GM19455 (cell line): ENCODE results near the gene CPT1A.

Source experiments
- ATAC-seq: cut with Tn5 transposase; IDR thresholded peaks from one replicate; pipeline ENCODE4 v1.9.1; 2021; ENCODE audit not compliant: unreplicated experiment

CPT1A gene

DNA sequence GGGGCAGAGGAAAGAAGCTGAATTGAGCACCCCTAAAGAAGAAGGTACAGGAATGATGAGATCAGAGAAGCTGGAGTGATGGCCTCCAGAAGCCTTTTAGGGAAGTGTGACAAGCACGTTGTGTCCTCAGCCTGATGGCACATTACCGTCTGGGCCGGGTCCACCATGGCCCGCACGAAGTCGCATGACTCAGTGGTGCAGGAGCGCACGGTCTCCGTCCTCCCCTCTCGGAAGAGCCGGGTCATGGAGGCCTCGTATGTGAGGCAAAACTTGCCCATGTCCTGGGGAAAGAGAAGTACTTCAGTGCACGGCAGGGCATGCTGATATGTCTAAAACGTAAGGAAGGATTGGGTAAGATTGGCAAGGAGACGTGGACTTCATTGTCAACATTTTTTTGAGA lies 79.2 kb downstream of the CPT1A start:
- ATAC-seq, result no peak

DNA sequence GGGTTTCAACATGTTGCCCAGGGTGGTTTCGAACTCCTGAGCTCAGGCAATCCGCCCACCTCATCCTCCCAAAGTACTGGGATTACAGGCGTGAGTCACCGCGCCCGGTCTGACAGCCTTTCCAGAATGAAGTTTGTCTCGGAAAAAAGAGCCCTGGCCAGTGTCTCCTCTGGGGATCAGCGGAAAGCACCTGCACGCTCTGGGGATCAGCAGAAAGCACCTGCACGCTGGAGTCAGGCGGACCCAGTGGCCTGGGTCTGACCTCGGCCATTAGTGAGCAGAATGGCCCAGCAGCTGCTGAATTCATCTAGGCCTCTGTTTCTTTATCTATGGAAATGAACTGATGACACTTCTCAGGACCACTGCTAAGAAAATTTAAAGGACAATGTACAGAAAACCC lies 79.9 kb downstream of the CPT1A start:
- ATAC-seq, result no peak

DNA sequence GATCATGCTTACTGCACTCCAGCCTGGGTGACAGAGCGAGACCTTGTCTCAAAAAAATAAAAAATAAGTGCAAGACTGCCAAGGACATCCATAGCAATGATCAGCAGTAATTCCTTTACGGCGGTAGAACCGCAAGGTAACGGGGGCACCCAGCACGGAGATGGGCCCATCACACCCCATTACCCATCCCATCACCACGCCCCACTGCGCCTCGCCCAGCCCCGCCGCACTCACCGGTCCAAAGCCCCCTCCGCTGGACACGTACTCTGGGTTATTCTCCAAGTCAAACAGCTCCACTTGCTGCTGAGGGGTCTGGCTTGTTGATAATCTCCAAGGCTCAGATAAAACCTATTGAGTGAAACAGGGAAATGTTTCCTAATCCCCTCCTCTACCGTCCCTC lies 81.7 kb downstream of the CPT1A start:
- no peak for ATAC-seq

DNA sequence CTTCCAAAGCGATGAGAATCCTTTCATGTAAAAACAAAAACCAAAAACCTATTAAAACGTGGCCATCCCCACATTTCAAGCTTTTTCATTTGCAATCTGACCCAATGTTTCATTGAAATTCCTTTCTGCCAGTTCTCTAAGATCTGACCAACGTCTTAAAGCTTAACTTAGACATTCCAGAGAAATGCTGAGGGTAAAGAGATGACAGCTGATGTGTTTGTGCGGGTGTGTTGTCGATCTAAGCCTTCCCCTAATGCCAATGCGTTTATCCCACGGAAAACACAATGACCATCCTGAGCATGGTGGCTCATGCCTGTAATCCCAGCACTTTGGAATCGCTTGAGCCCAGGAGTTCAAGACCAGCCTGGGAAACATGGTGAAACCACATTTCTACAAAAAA lies 84.0 kb downstream of the CPT1A start:
- ATAC-seq, result no peak

DNA sequence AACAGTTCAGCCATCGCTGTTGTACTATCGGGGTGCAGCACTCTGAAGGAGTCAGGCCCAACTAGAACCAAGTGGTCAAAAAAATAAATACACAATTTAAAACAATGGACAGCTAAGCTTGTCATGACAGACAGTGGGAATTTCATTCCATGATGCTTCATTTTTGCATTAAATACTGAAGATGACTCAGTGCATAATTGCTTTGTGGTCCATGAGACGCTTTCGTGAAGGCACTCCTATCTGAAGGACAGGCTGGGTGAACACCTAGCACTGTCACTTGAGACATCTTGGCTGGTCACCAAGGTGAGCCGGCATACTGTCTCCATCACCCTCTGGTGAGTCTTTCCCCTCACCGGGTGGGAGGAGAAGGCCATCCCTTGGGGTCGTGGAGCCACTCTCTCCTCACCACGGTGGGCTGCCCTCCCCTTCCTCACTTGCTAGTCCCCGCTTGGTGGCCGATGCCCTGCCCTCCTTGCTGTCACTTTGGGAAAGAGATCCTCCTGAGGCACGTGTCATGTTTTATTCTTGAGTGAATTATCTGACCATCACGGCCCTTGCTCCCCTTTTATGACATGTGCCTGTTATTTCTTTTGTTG lies 85.4 kb downstream of the CPT1A start:
- no peak for ATAC-seq

DNA sequence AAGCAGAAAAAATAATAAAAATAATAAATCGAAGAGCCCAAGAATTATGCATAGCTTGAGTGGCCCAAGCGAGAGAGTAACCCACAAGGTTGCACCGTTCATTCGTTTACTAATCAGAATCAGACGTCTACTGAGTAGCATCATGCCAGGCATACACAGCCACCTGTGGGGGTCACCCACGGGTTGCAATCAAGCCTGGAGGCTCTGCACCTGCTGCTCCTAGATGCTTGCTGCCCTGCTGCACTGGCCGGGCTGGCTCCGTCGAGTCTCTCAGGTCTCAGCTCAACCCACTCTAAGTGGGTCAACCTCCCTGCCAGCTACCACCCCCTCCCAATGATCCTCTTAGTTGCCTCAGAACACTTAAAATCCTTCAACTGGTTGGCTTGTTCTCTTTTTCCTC lies 88.4 kb downstream of the CPT1A start:
- no peak for ATAC-seq

DNA sequence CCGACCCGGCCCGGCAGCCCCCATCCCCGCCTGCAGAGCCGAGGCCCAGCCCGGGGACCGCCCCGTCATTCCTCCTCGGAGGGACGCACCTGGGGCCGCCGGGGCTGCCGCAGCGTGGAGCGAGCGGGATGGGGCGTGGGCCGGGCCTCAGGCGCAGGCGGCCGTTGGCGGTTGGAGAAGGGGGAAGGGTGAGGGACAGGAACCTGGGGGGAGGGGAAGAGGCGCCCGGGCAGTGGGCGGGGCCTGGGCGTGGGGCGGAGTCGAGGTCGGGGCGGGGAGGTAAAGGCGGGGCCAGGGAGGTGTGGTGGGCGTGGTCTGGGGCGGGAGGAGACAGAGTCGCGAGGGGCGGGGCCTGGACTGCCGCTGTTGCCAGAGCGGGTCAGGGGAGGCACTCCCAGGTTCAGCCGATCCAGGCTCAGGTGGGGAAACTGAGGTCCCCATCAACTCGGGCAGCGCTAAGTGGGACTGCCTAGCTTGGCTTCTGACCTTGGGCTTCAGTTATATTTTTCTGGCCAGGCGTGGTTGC lies 90.3 kb downstream of the CPT1A start, which contains the start of gene TESMIN:
Gene TESMIN (minus strand): TSS at position 190 of the 526 bp plus-strand sequence. CDS start 860 bp downstream, outside the sequence.
- ATAC-seq, result no peak

DNA sequence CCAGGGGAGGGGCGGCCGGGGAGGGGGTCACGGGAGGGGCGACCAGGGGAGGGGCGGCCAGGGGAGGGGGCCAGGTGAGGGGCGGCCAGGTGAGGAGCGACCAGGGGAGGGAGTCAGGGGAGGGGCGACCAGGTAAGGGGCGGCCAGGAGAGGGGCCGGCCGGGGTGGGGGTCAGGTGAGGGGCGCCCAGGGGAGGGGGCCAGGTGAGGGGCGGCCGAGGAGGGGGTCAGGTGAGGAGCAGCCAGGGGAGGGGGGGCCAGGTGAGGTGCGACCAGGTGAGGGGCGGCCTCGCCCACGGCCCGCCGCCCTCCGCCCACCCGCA lies 90.8 kb downstream of the CPT1A start:
- ATAC-seq, result no peak

DNA sequence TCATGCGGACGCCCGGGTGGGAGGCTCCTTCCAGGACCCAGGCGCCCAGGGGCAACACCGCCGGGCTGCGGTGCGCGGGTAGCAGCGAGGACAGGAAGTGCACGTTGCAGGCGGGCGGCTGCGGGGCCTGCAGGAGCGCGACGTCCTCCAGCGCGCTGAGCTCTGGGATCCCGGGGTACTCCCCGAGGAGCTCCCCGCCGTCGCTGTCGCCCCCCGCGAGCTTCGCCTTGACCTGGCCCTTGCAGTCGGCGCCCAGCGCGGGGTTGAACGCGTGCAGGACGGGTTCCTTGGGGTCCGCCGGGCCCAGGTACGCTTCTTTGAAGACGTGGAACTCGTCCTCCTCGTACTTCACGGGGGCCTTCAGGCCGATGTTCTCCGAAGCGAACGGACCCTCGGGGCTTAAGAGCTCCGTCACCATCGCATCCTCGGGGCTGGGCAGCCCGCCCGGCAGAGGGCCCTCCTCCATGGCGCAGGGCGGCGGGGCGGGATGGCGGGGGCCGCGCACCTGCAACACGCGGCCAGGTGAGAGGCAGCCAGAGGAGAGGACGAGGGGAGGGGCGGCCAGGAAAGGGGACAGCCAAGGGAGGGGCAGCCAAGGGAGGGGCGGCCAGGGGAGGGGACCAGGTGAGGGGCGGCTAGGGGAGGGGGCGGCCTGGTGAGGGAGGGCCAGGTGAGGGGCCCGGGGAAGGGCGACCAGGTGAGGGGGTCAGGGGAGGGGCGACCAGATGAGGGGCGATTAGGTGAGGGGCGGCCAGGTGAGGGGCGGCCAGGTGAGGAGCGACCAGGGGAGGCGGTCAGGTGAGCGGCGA lies 91.3 kb downstream of the CPT1A start:
- no peak for ATAC-seq

DNA sequence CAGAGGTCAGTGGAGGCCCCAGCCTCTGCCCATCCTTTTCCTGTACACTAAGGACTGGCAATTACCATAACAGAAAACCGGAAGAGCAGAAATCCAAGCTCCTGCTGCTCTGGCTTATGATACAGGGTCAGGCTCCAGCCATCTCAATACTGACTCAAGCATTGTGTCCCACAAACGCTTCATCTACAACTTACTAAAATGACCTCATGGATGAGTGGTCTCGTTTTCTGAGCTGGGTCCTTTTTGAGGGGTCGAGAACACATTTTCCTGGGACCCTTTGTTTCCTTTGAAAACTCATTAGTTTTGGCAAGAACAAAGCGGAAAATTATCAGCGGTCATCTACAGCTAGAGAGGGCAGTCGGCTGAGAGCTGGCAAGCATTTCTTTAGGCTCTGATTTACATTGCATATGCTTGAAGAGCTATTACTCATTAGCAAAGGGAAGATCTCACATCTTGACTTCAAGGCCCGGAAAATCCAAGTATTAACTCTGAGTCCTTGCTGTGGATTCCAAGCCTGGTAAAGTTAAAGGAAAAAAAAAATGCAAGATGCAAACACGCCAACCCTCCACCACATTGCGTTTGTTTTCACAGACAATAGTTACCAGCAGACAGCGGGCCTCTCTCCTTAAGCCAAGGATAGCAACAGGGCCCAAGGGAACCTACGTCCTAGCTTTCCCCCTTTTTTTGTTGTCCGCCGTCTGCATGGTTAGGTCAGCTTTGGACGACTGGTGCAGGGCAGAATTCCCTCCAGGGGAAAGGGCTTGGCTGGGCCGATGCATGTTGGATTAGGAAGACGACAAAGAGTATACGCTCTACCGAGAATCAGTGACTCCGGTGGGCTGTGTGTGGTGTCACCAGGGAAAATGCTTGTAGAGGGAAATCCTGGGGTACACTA lies 92.2 kb downstream of the CPT1A start:
- ATAC-seq, result no peak

DNA sequence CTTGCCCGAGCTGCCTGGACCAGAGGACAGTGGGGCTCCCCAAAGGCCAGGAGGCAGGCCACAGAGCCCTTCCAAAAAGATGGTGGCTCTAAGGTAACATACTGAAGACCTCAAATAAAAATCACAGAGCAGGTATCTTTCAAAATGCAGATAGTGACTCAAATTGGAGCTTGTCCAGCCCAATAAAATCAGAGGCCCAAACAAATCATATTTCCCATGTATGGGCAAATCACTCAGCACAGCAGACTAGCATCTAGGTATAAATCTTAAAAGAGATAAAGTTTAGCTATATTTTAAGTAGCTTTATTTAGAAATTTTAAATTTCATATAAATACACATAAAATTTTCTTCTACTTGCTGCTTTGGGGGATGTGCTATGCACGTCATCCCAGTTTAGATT lies 93.7 kb downstream of the CPT1A start:
- ATAC-seq, result no peak

DNA sequence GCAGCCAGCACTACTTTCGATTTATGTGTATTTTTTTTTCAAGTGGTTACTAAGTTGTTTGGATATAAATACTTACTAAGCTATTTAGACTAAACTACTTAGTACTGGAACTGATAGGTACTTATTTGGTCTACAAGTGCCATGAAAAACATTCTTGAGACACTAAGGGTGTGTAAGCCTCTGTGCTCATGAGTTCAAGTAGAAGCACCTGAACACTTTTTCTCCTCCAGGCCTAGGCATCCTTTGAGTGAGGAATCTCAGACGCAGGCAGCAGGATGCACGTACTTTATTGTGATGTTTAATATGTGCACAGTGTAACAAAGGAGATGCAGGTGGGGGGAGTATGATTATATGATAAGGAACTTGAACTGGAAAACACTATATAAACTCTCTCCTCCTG lies 98.2 kb downstream of the CPT1A start:
- ATAC-seq, result no peak

DNA sequence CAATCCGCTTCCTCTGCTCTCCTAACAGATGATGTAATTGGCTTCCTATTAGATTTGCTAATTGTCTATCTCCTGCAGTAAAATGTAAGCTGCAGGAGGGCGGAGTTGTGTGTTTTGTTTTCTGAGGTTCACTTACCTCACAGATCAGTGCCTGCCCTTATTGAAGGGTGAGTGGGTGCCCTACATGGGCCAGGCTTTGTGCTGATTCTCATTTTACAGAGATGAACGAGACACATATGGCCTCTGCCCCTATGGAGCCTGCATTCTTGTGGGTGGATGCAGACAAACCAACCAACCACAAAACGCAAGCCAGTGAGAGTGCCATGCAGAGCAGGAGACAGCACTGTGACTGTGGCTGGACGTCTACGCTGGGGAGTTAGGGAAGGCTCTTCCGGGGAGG lies 100.3 kb downstream of the CPT1A start:
- ATAC-seq, result no peak

DNA sequence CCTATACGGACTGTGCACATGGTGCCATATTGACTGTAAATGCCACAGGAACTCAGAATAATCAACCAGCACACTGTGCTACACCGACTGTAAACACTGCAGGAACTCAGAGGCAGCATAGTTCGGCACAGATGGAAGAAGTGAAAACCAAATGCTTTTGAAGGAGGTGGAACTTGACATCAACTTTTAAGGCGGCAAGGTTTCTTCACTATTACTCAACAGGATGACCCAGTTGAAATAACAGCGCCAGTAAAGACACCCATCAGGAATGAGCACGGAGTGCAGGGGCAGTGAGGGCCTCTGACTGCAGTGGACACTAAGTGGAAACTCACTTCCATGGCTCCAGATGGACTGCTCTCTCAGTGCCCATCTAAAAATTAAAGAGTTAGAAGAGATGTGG lies 106.1 kb downstream of the CPT1A start:
- no peak for ATAC-seq

DNA sequence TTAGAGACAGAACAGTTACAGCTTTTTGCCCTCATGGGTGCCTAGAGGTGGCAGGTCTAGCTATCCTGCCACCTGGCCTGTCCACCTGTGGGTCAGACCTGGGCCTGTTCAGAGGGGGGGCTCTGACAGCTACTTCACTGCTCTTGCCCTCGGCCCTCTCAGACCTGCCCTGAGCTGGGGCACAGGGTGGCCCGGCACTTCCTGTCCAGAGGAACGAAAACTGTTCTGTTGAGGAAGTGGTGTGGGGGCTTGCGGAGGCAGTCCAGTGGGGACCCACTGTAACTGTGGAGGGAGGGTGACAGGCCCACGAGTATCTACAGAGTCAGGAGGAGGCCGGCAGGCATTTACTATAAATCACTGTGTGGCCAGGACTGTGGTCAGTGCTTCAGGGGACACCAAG lies 106.6 kb downstream of the CPT1A start:
- no peak for ATAC-seq

DNA sequence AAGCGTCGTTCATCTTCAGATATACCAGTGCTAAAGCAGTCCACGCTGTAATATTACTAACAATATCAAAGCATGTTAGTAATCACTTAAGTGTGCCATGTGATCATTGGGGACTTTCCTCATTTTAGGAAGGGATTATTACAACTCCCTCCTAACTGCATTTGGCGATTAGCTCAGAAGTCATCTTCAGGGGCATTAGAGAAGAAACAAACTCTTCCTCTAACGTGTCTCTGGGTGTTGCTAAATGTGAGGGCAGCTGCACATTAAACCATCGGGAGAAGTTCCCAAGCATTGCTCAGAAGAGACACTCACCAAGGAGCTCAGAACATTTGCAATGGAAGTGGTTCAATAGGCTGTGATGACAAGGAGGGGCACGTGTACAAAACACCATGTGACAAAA lies 107.6 kb downstream of the CPT1A start:
- ATAC-seq, result no peak

DNA sequence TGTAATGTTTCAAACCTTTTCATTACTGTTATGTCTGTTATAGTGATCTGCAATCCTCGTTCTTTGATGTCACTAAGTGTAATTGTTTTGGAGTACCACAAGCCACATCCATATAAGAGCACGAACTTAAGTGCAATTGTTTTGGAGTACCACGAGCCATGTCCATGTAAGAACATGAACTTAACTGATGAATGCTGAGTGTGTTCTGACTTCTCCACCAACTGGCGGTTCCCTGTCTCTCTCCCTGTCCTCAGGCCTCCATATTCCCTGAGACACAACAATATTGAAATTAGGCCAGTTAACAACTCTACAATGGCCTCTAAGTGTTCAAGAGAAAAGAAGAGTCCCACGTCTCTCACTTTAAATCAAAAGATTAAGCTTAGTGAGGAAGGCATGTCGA lies 113.9 kb downstream of the CPT1A start:
- ATAC-seq, result no peak

DNA sequence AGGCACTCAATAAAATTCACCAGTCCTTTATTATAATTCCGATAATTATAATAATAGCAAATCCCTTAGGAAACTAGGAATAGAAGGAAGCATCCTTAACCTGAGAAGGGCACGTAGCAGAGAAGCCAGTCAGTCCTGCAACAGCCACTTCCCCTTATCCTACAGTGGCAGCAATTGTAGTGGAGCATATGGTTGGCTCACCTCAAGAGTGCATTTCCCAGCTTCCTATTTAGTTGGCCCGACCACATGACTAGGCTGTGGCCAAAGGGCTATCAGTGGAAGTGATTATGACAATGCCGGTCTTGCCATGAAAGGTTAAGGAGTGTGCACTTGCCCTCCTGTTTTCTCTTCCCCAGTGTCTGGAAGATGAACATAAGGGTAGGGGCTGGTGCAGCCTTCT lies 117.4 kb downstream of the CPT1A start:
- no peak for ATAC-seq

DNA sequence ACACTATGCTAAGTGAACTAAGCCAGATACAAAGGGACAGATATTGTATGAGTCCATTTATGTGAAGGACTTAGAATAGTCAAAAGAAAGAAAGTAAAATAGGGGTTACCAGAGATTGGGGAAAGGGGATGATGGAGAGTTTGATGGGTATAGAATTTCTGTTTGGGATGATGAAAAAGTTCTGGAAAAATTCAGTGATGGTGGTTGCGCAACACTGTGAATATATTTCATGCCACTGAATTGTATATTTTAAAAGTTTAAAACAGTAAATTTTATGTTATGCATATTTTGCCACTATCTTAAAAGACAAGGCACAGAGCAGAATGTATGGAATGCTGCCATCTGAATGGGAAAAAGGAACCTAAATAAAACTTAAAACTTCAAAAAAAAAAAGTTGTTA lies 119.6 kb downstream of the CPT1A start:
- ATAC-seq, result no peak

DNA sequence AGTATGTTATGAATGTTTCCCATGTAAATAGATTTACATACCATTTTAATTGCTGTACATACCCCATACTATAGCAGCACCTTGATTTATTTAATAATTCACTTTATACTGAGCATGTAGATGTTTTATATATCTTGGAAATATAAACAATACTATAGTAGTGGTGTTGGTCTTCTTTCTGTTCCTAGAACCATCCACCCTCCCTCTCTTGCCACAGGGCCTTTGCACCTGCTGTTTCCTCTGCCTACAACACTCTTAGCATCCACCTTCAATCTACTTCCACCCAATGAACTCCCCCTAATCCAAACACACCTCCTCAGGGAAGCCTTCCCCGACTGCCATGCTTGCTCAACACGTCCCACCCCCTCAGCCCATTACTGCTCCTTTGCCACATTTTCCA lies 120.6 kb downstream of the CPT1A start:
- no peak for ATAC-seq

DNA sequence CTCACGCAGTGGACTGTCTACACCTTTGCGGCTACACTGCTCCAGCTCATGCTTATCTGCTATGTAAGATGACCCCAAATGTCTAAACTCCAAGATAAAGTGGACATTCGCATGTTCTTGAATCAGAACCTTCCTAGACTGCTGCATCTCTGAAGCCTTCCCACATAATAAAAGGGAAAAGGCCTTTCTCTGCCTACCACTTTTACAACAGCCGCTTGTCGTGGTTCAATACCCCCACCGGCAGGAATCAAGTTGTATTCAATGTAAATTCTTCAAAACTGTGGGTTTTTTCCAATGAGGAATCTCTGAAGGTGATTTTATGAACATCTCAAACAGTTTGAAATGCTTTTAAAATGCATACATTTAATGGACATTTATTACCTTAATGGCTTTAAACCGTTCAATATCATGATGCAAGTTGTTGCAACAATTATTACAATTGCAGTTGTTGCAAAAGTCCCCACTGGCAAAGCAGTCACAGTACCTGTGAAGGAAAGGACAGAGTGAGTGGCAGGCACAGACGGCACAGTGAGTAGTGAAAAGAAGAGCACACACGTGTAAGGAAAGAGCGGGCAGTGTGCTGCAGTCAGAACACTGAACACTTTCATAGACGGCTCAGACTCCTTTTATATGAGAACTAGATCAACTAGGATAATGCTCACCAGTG lies 126.1 kb downstream of the CPT1A start:
- ATAC-seq, result no peak
